ENCODE measurements around the gene FCHO2.

Gene FCHO2

GRCh38 chr5:73027816-73028215, 72.0 kb downstream of the FCHO2 start:
- no peaks in the 10 kb centered on the region for H3K27me3 ChIP-seq (ENCODE audit: control insufficient read depth, low read length)
- H3K36me3 ChIP-seq (ENCODE audit: control insufficient read depth, low read length): no peaks in the 10 kb centered on the region
- H3K27ac ChIP-seq (ENCODE audit: low read depth, low read length): no peak overlapping the region
- H3K4me3 ChIP-seq (ENCODE audit: low read length): no peak overlapping the region
- no peaks in the 10 kb centered on the region for H3K4me1 ChIP-seq (ENCODE audit: control insufficient read depth, low read length)
- no peak overlapping the region for H3K4me2 ChIP-seq (ENCODE audit: low read length)
- H3K79me2 ChIP-seq (ENCODE audit: control insufficient read depth, low read length): no peaks in the 10 kb centered on the region
- TF ChIP-seq EZH2phosphoT487 (IDR thresholded peaks at IDR 0.05; ENCODE audit: borderline replicate concordance, low read length): no peak
- no peak for TF ChIP-seq CTCF (IDR thresholded peaks at IDR 0.05; ENCODE audit: low read depth, low read length, poor library complexity, severe bottlenecking)
- H3K9me2 ChIP-seq (replicated peaks; ENCODE audit: control insufficient read depth, low read length): no peaks in the 10 kb centered on the region
- H3K9me3 ChIP-seq (ENCODE audit: control insufficient read depth, insufficient read depth, low read length): no peaks in the 10 kb centered on the region
- H3F3A ChIP-seq (ENCODE audit: control insufficient read depth, insufficient read depth): no peaks in the 10 kb centered on the region
- H4K20me1 ChIP-seq (ENCODE audit: control insufficient read depth, insufficient read depth, low read depth, low read length): no peaks in the 10 kb centered on the region

- Histone ChIP-seq H3F3A (ENCODE audit: control insufficient read depth, insufficient read depth) (no peaks in the 10 kb centered on the region), H4K20me1 (ENCODE audit: control insufficient read depth, insufficient read depth, low read depth, low read length) (no peaks in the 10 kb centered on the region), H3K4me1 (ENCODE audit: control insufficient read depth, low read length) (no peaks in the 10 kb centered on the region), H3K79me2 (ENCODE audit: control insufficient read depth, low read length) (no peaks in the 10 kb centered on the region), H3K9me2 (replicated peaks; ENCODE audit: control insufficient read depth, low read length) (no peaks in the 10 kb centered on the region), H3K4me2 (ENCODE audit: low read length) (no peak overlapping the region), H3K36me3 (ENCODE audit: control insufficient read depth, low read length) (no peaks in the 10 kb centered on the region), H3K27ac (ENCODE audit: low read depth, low read length) (no peak overlapping the region), H3K4me3 (ENCODE audit: low read length) (no peak overlapping the region), H3K9me3 (ENCODE audit: control insufficient read depth, insufficient read depth, low read length) (no peaks in the 10 kb centered on the region), H3K27me3 (ENCODE audit: control insufficient read depth, low read length) (no peaks in the 10 kb centered on the region)
- no peak for TF ChIP-seq CTCF (IDR thresholded peaks at IDR 0.05; ENCODE audit: low read depth, low read length, poor library complexity, severe bottlenecking)
- TF ChIP-seq EZH2phosphoT487 (IDR thresholded peaks at IDR 0.05; ENCODE audit: borderline replicate concordance, low read length): no peak
These were observed 73.3 kb downstream of the FCHO2 start for GRCh38 chr5:73028991-73029595.

GRCh38 chr5:73030531-73030930, 74.7 kb downstream of the FCHO2 start:
- no peak overlapping the region for H3K27ac ChIP-seq (ENCODE audit: low read depth, low read length)

More at GRCh38 chr5:73030531-73030930, 74.7 kb downstream of the FCHO2 start:
- no peak overlapping the region for H3K4me2 ChIP-seq (ENCODE audit: low read length)
- no peaks in the 10 kb centered on the region for H3K27me3 ChIP-seq (ENCODE audit: control insufficient read depth, low read length)
- no peaks in the 10 kb centered on the region for H4K20me1 ChIP-seq (ENCODE audit: control insufficient read depth, insufficient read depth, low read depth, low read length)
- no peaks in the 10 kb centered on the region for H3K36me3 ChIP-seq (ENCODE audit: control insufficient read depth, low read length)
- no peak for TF ChIP-seq CTCF (IDR thresholded peaks at IDR 0.05; ENCODE audit: low read depth, low read length, poor library complexity, severe bottlenecking)
- TF ChIP-seq EZH2phosphoT487 (IDR thresholded peaks at IDR 0.05; ENCODE audit: borderline replicate concordance, low read length): no peak
- no peaks in the 10 kb centered on the region for H3K4me1 ChIP-seq (ENCODE audit: control insufficient read depth, low read length)
- no peaks in the 10 kb centered on the region for H3F3A ChIP-seq (ENCODE audit: control insufficient read depth, insufficient read depth)
- H3K4me3 ChIP-seq (ENCODE audit: low read length): no peak overlapping the region
- H3K9me2 ChIP-seq (replicated peaks; ENCODE audit: control insufficient read depth, low read length): no peaks in the 10 kb centered on the region
- no peaks in the 10 kb centered on the region for H3K79me2 ChIP-seq (ENCODE audit: control insufficient read depth, low read length)
- H3K9me3 ChIP-seq (ENCODE audit: control insufficient read depth, insufficient read depth, low read length): no peaks in the 10 kb centered on the region

Measured in DOHH2 (cell line).